Measurements from ENCODE around the gene ZNF384. TPM values are rescaled to one million over a fixed set of nuclear protein-coding genes. Genes with fewer than 3 reads are reported as not detected.
"Not testable (repeated sequence)": the region's sequence is repeated elsewhere in the genome, so short reads cannot be mapped to it uniquely, and the experiment has no call there.

The ZNF384 gene
- total RNA-seq, 2 experiments from 2014 or later, result 61.4 to 79.0 TPM

DNA sequence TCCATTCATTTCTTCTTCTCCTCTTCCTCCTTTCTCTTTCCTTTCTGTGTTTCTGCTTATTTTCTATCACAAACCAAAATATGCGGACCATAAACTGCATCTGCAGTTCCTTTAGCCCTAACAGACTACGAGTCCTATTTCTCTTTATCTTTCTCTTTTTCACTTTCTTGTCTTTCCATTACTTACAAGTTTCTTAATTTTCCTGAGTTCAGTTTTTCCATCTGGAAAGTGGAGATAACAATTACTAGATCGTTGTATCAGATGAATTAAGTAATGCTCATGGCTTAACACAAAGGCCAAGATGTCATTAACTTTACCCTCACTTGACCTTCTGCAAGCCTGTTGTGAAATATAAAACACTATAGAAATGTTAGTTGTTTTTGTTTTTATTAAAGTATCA lies 33.7 kb upstream of the ZNF384 start:
- Mint-ChIP-seq H3K9me3 (ENCODE audit: low read depth) (no peaks in the 10 kb centered on the region), H3K27me3 (no peaks in the 10 kb centered on the region), H3K4me1 (peaks cover 18% of the 10 kb centered on the region), H3K27ac (peak overlapping the region; percentile 52), H3K4me3 (peak overlapping the region; percentile 80), H3K36me3 (ENCODE audit: low read depth) (peaks cover 4% of the 10 kb centered on the region)
- intact Hi-C loops (cut with DNase I, micrococcal nuclease), result loop anchor here (5.0 to 10.0 kb wide), 2 partner anchors 54 to 382 kb away; partner anchors contain the start of gene C1RL (in 1 of the 2)
- ATAC-seq (no peak), DNase-seq (no peak)
- POLR2A ChIA-PET, result interaction anchor here (1.3 to 2.8 kb wide), 4 partner anchors 13 to 130 kb away, joined by 3 to 18 read pairs (median 12); partner anchors contain the start of genes USP5 and ZNF384
- CTCF ChIA-PET, result interaction anchor here (0.7 to 2.9 kb wide), 12 partner anchors 9 to 215 kb away, joined by 3 to 11 read pairs (median 7); partner anchors contain the start of genes MLF2, SPSB2 and ZNF384

DNA sequence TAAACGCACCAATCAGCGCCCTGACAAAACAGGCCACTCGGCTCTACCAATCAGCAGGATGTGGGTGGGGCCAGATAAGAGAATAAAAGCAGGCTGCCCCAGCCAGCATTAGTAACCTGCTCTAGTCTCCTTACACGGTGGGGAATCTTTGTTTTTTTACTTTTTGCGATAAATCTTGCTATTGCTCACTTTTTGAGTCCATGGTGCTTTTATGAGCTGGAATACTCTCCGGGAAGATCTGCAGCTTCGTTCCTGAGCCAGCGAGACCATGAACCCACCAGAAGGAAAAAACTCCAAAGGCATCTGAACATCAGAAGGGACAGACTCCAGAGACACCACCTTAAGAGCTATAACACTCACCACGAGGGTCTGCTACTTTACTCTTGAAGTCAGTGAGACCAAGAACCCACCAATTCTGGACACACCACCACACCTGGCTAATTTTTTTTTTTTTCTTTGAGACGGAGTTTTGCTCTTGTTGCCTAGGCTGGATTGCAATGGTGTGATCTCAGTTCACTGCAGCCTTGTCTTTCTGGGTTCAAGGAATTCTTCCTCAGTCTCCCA lies 27.8 kb upstream of the ZNF384 start:
- peaks cover 1% of the 10 kb centered on the region for H3K4me1 Mint-ChIP-seq
- CTCF ChIA-PET, result interaction anchor here (0.6 kb wide), 3 partner anchors 109 to 189 kb away, joined by 3 to 4 read pairs (median 3); no protein-coding TSS in a partner anchor
- peaks cover 2% of the 10 kb centered on the region for H3K27me3 Mint-ChIP-seq
- POLR2A ChIA-PET, result no interaction called here
- no peak overlapping the region for H3K27ac Mint-ChIP-seq
- ATAC-seq (no peak), DNase-seq (no peak)
- H3K4me3 Mint-ChIP-seq, result no peak overlapping the region
- no peaks in the 10 kb centered on the region for H3K9me3 Mint-ChIP-seq (ENCODE audit: low read depth)
- intact Hi-C loops (cut with DNase I, micrococcal nuclease), result no loop called here
- H3K36me3 Mint-ChIP-seq (ENCODE audit: low read depth), result no peaks in the 10 kb centered on the region

GRCh38 chr12:6716031-6716873 lies 27.1 kb upstream of the ZNF384 start:
- H3K27me3 Mint-ChIP-seq; H3K9me3 Mint-ChIP-seq (ENCODE audit: low read depth); H3K4me3 Mint-ChIP-seq; H3K4me1 Mint-ChIP-seq; CTCF ChIA-PET; POLR2A ChIA-PET; DNase-seq; intact Hi-C loops (cut with DNase I, micrococcal nuclease); ATAC-seq; H3K36me3 Mint-ChIP-seq (ENCODE audit: low read depth): not testable (repeated sequence)
- peak overlapping the region; percentile 1 for H3K27ac Mint-ChIP-seq

DNA sequence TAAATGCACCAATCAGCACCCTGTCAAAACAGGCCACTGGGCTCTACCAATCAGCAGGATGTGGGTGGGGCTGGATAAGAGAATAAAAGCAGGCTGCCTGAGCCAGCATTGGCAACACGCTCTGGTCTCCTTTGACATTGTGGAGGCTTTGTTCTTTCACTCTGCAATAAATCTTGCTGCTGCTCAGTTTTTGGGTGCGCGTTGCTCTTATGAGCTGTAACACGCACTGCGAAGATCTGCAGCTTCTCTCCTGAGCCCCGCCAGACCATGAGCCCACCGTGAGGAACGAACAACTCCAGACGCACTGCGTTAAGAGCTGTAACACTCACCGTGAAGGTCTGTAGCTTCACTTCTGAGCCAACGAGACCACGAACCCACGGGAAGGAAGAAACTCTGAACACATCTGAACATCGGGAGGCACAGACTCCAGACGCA lies 19.8 kb upstream of the ZNF384 start:
- Mint-ChIP-seq H3K4me1 (peaks cover 10% of the 10 kb centered on the region), H3K9me3 (ENCODE audit: low read depth) (no peaks in the 10 kb centered on the region), H3K27ac (peak overlapping the region; percentile 81), H3K4me3 (peak overlapping the region; percentile 20), H3K27me3 (peaks cover 12% of the 10 kb centered on the region), H3K36me3 (ENCODE audit: low read depth) (no peaks in the 10 kb centered on the region)
- DNase-seq (peak; percentile 62), ATAC-seq (peak; percentile 82)
- POLR2A ChIA-PET, result interaction anchor here (0.6 to 1.8 kb wide), 6 partner anchors 14 to 143 kb away, joined by 3 to 10 read pairs (median 4); partner anchors contain the start of genes COPS7A, GPR162, USP5 and ZNF384
- intact Hi-C loops (cut with DNase I, micrococcal nuclease), result no loop called here
- CTCF ChIA-PET, result interaction anchor here (0.6 to 1.9 kb wide), 6 partner anchors 9 to 332 kb away, joined by 3 to 5 read pairs (median 3); no protein-coding TSS in a partner anchor

DNA sequence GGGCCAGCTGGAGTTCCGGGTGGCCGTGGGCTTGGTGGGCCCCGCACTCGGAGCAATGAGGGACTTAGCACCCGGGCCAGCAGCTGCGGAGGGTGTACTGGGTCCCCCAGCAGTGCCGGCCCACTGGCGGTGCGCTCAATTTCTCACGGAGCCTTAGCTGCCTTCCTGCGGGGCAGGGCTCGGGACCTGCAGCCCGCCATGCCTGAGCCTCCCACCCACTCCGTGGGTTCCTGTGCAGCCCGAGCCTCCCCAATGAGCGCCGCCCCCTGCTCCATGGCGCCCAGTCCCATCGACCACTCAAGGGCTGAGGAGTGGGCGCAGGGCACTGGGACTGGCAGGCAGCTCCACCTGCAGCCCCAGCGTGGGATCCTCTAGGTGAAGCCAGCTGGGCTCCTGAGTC lies 19.2 kb upstream of the ZNF384 start:
- ChIA-PET CTCF (interaction anchor here (1.1 to 1.9 kb wide), 2 partner anchors 88 to 147 kb away, joined by 3 to 5 read pairs; no protein-coding TSS in a partner anchor), POLR2A (interaction anchor here (1.3 to 1.8 kb wide), 3 partner anchors 19 to 144 kb away, joined by 3 to 7 read pairs (median 3); partner anchors contain the start of genes GPR162, USP5 and ZNF384)
- H3K27me3 Mint-ChIP-seq, result peaks cover 15% of the 10 kb centered on the region
- H3K27ac Mint-ChIP-seq; ATAC-seq; H3K9me3 Mint-ChIP-seq (ENCODE audit: low read depth); H3K4me1 Mint-ChIP-seq; H3K4me3 Mint-ChIP-seq; H3K36me3 Mint-ChIP-seq (ENCODE audit: low read depth); intact Hi-C loops (cut with DNase I, micrococcal nuclease); DNase-seq: not testable (repeated sequence)

DNA sequence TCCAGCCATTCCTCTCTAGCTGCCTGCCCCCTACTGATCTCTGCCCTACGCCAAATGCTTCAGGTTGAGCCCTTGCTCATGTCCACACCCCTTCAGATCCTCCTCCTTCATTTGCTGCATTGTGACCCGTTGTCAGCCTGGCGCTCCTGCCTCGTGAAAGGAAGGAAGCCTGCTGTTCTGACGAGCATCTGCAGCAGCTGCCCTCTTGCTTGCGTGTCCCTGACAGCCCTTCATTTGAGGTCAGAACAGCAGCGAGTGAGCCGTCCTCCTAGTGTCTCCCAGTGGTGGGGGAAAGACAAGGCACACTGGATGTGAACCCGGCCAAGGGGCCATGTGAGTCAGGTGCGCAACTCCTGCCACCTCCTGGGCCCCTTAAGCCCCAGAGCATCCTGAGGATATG lies 14.5 kb upstream of the ZNF384 start:
- CTCF ChIA-PET, result no interaction called here
- peaks cover 44% of the 10 kb centered on the region for H3K27me3 Mint-ChIP-seq
- H3K9me3 Mint-ChIP-seq (ENCODE audit: low read depth), result no peaks in the 10 kb centered on the region
- H3K4me3 Mint-ChIP-seq, result no peak overlapping the region
- ATAC-seq (peak; percentile 23), DNase-seq (peak; percentile 30)
- intact Hi-C loops (cut with DNase I, micrococcal nuclease), result no loop called here
- POLR2A ChIA-PET, result no interaction called here
- peaks cover 12% of the 10 kb centered on the region for H3K4me1 Mint-ChIP-seq
- H3K27ac Mint-ChIP-seq, result no peak overlapping the region
- no peaks in the 10 kb centered on the region for H3K36me3 Mint-ChIP-seq (ENCODE audit: low read depth)

- Mint-ChIP-seq H3K4me3 (peak overlapping the region; percentile 58), H3K27me3 (peaks cover 47% of the 10 kb centered on the region), H3K9me3 (ENCODE audit: low read depth) (no peaks in the 10 kb centered on the region), H3K27ac (no peak overlapping the region), H3K36me3 (ENCODE audit: low read depth) (no peaks in the 10 kb centered on the region), H3K4me1 (peaks cover 10% of the 10 kb centered on the region)
- ATAC-seq (no peak), DNase-seq (no peak)
- POLR2A ChIA-PET, result no interaction called here
- CTCF ChIA-PET, result interaction anchor here (0.8 kb wide), 1 partner anchor 443 kb away, joined by 3 read pairs; no protein-coding TSS in a partner anchor
- intact Hi-C loops (cut with DNase I, micrococcal nuclease), result no loop called here
Observed at GRCh38 chr12:6701078-6701768, 12.0 kb upstream of the ZNF384 start.

GRCh38 chr12:6700646-6701051 lies 11.5 kb upstream of the ZNF384 start, which contains the start of gene PIANP:
PIANP (minus strand) TSS chr12:6700815; CDS start chr12:6698061, 2,754 bp downstream.
- H3K4me3 Mint-ChIP-seq, result peak within 1 kb of the TSS; percentile 58
- POLR2A ChIA-PET, result interaction anchor here (0.6 kb wide), 1 partner anchor 84 kb away, joined by 3 read pairs; no protein-coding TSS in a partner anchor
- no peaks in the 10 kb centered on the region for H3K9me3 Mint-ChIP-seq (ENCODE audit: low read depth)
- no peak within 1 kb of the TSS for H3K27ac Mint-ChIP-seq
- H3K36me3 Mint-ChIP-seq (ENCODE audit: low read depth), result no peaks in the 10 kb centered on the region
- peaks cover 10% of the 10 kb centered on the region for H3K4me1 Mint-ChIP-seq
- DNase-seq (peak; percentile 72), ATAC-seq (peak; percentile 82)
- peaks cover 47% of the 10 kb centered on the region for H3K27me3 Mint-ChIP-seq
- CTCF ChIA-PET, result no interaction called here
- intact Hi-C loops (cut with DNase I, micrococcal nuclease), result no loop called here

GRCh38 chr12:6699989-6700645 lies 10.9 kb upstream of the ZNF384 start:
- CTCF ChIA-PET, result interaction anchor here (0.5 to 1.0 kb wide), 7 partner anchors 9 to 370 kb away, joined by 3 to 4 read pairs (median 3); no protein-coding TSS in a partner anchor
- no peaks in the 10 kb centered on the region for H3K36me3 Mint-ChIP-seq (ENCODE audit: low read depth)
- intact Hi-C loops (cut with DNase I, micrococcal nuclease), result no loop called here
- H3K9me3 Mint-ChIP-seq (ENCODE audit: low read depth), result no peaks in the 10 kb centered on the region
- ATAC-seq, result peak; percentile 45
- no peak overlapping the region for H3K27ac Mint-ChIP-seq
- POLR2A ChIA-PET, result interaction anchor here (0.6 to 0.9 kb wide), 2 partner anchors 11 to 85 kb away, joined by 3 to 5 read pairs; partner anchors contain the start of gene ZNF384
- H3K27me3 Mint-ChIP-seq, result peaks cover 44% of the 10 kb centered on the region
- peak overlapping the region; percentile 52 for H3K4me3 Mint-ChIP-seq
- peak; percentile 45 for DNase-seq
- peaks cover 10% of the 10 kb centered on the region for H3K4me1 Mint-ChIP-seq

- Mint-ChIP-seq H3K27ac (no peak overlapping the region), H3K36me3 (ENCODE audit: low read depth) (no peaks in the 10 kb centered on the region), H3K4me1 (peaks cover 10% of the 10 kb centered on the region), H3K4me3 (peak overlapping the region; percentile 52), H3K9me3 (ENCODE audit: low read depth) (no peaks in the 10 kb centered on the region), H3K27me3 (peaks cover 41% of the 10 kb centered on the region)
- CTCF ChIA-PET, result interaction anchor here (0.6 to 1.3 kb wide), 7 partner anchors 10 to 369 kb away, joined by 3 to 6 read pairs (median 3); partner anchors contain the start of gene ZNF384
- no peak for DNase-seq
- intact Hi-C loops (cut with DNase I, micrococcal nuclease), result no loop called here
- ATAC-seq, result no peak
- POLR2A ChIA-PET, result interaction anchor here (0.9 kb wide), 1 partner anchor 10 kb away, joined by 5 read pairs; the partner anchor contains the start of gene ZNF384
Observed at GRCh38 chr12:6699259-6699988, 10.2 kb upstream of the ZNF384 start.
